HG02943 (cell line): ENCODE data around the gene VPS35L.

Experiments used
- ATAC-seq: cut with Tn5 transposase; IDR thresholded peaks from one replicate; pipeline ENCODE4 v1.9.1; 2021; ENCODE audit warnings: mild to moderate bottlenecking, low read depth, moderate library complexity; ENCODE audit not compliant: unreplicated experiment

VPS35L gene

DNA sequence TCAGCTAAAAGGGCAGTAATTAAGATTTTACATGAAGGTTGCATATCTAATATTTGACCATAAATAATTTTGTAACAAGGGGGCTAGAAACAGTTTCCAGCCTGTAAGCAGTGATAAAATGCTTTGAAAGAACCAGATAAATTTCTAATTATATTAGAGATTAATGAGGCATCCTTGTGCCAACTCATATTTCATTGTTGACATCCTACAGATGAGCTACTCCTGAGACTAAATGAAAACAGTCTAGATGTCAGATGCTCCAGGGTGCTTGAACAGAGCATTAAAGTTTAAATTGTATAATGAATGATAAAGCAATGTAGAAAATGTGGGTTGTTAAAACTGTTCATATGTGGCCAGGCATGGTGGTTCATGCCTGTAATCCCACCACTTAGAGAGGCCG, 185.9 kb downstream of the VPS35L start:
- no peak for ATAC-seq

DNA sequence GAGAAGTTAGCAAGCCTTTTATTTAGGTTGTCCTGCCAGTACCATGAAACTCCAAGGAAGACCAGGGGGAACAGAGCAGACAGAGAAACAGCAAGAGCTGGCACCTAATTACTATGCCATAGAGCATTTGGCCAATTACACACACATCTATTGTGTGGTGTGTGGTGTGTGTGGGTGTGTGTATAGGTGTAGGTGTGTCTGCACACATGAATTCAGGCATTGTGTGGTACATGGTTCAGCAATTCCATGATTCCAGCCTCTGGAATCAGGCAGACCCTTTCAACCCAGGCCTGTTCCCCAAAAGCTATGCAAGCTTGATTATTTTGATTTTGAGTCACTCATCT, 188.3 kb downstream of the VPS35L start:
- ATAC-seq, result no peak

DNA sequence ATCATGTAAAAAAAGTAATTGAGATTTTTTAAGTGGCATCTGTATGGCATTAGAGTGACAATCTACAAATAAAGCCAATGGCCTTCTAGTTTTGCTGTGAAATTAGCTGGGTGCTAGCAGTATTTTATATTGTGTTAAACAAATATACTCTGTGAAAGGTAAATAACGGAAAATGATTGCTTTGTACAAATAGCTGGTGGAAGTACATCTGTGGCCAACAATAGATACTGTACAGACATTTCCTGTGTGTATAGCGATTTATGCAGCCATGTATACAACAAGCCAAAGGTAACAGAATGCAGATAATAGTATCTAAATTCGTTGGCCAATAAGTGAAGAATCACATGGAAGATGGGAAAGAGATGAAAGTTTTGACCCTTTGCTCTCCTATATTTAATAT, 189.2 kb downstream of the VPS35L start:
- ATAC-seq, result no peak

DNA sequence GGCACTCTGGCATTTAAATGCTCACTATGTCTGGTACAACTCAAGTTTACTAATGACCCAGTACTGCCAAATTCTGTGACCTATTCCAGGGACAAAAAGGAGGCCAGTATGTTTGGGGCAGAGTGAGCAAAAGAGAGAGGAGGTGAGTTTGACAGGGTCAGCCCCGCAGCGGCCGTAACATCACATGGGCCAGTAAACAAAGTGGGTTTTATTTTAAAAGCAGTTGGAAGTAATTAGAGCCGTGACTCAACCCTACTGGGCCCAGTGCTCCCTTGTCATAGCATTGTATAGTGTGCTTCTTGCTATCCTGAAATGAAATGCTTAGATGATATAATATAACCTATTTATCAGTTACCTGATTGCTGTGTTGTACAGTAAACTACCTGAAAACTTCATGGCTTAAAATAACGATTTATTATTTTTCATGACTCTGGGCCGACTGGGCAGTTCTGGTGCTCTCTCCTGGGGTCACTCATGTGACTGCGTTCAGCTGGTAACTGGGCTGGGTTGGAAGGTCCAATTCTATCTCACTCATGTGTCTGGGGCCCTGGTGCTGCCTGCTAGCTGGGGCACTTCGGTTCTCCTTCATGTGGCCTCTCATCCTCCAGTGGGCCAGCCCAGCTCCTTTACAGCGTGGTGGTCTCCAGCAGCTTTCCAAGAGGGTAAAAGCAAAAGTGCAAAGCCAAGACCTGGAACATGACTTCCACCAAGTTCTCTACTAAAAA, 189.9 kb downstream of the VPS35L start:
- no peak for ATAC-seq

DNA sequence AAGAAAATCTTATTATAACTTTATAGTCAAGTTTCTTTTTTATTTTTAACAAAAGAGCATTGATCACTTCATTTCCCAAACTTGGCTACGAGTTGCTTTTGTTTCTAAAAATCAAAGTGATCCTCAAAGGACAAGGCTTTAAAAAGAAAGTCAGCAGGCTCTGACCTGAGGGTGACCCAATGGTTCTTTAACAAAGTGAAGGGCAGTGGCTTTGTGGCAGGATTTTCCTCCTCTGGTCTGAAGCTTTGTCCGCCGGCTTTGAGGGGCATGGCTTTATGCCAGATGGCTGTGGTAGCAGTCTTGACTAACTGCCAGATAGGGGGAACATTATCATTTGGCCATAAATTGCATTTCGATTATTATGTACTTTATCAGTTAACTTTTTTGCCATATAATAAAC, 191.1 kb downstream of the VPS35L start:
- no peak for ATAC-seq

DNA sequence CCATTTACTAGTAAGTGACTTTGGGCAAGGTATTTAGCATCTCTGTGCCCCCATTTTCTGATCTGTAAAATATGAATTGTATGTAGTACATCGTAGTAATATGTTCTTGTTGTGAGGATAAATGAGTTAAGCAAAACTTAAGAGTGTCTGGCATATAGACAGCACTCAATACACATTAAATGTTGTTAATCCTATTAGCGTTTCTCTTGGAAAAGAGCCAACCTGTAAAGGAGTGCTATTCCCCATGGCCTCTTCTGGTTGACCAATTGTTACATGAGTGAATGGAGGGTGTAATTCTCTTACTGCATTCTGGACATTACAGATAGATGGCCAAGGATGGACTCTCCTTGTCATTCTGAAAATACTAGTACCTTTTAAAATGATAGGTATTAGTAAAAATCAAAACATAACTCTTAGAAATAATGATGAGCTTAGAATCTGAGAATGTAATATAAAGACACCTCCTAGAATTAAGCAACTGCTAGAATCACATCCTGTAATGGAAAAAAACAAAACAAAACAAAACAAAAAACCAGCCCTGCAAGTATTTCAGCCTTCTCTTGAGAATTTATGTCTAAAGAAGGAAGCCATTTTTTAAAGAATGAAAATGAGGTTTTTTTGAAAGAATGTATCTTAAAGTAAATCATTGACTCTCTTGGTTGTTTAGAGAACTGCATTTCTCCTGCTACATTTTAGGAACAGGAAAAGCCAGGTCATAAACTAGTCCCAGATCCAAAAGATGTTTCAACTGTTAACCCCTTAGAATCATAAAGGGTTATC, 193.1 kb downstream of the VPS35L start:
- ATAC-seq, result no peak

DNA sequence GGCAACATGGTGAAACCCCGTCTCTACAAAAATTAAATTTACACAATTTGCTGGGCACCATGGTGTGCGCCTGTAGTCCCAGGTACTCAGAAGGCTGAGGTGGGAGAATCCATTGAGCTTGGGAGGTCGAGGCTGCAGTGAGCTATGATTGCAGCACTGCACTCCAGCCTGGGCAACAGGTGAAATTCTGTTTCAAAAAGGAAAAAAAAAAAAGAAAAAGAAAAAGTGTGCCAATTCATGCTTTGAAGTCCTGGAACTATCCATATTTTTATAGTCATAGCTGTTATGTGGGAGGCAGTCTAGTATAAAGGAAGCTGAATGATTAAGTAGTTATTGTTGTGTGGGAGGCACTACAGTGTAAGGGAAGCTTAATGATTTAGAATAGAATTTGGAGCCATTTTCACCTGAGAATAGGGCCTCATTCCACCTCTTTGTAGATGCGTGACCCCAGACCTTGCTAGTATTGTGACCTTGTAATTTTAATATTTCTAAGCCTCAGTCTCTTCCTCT, 194.1 kb downstream of the VPS35L start:
- no peak for ATAC-seq
